Colonic mucosa (tissue), 4 donors: Measurements from ENCODE around the gene MME. TPM values are rescaled to one million over a fixed set of nuclear protein-coding genes. Genes with fewer than 3 reads are reported as not detected.

ENCODE experiments used
- DNase-seq: peaks from one replicate; pipeline ENCODE4 v3.0.0-alpha.2; 2020
- H3K27ac ChIP-seq: fragments of 200-600 bp; one replicate; pipeline ENCODE4 v1.8.0; 2021
- H3K27me3 ChIP-seq: fragments of 200-600 bp; one replicate; pipeline ENCODE4 v1.8.0; 2021
- H3K36me3 ChIP-seq: fragments of 200-600 bp; one replicate; pipeline ENCODE4 v1.8.0; 2021
- H3K4me1 ChIP-seq: fragments of 200-600 bp; one replicate; pipeline ENCODE4 v1.8.0; 2021; ENCODE audit warnings: mild to moderate bottlenecking
- H3K4me3 ChIP-seq: fragments of 200-600 bp; one replicate; pipeline ENCODE4 v1.8.0; 2021
- H3K9ac ChIP-seq, 2 donors: one replicate each; pipeline ENCODE4 v1.7.0; 2013; ENCODE audit warnings: control low read depth in 2 of 2, low read depth in 2 of 2, low read length in 2 of 2
- H3K9me3 ChIP-seq: fragments of 200-600 bp; one replicate; pipeline ENCODE4 v1.8.0; 2021
- CTCF ChIP-seq: fragments of 200-600 bp; IDR thresholded peaks from one replicate; pipeline ENCODE4 v1.8.0; 2022; ENCODE audit warnings: antibody characterized with exemption, mild to moderate bottlenecking
- intact Hi-C: fragments of 100-400 bp; cut with DNase I; formaldehyde crosslinking; loops from one replicate; pipeline ENCODE4 v1.14.1; 2022
- total RNA-seq, 2 donors: library from RNA; stranded (reverse); fragmentation: NEBNext Ultra II Directional in 1 of 2; extraction: Animal tissue kit (Norgen Biotek cat#: 25700) in 1 of 2; gene quantifications; one replicate each; pipeline ENCODE4 v1.2.1, GENCODE V29; 2021
- donor health status: healthy.
- donor health status: DM: no; HTN: no; CAD: no.
- donor health status: DM: no; HTN: no; CAD: no.

MME gene
- total RNA-seq, 2 donors from 2014 or later, result 1.4 to 2.6 TPM

- Histone ChIP-seq H3K4me3 (no peak overlapping the region), H3K27ac (no peak overlapping the region), H3K9me3 (no peaks in the 10 kb centered on the region), H3K27me3 (no peaks in the 10 kb centered on the region), H3K36me3 (no peaks in the 10 kb centered on the region), H3K9ac (no peak overlapping the region), H3K4me1 (no peaks in the 10 kb centered on the region)
- intact Hi-C loops, result no loop called here
- no peak for TF ChIP-seq CTCF
- DNase-seq, result no peak
Observed at GRCh38 chr3:155102329-155102728, 22.2 kb downstream of the MME start.

- TF ChIP-seq CTCF, result no peak
- DNase-seq, result no peak
- H3K36me3 ChIP-seq, result no peaks in the 10 kb centered on the region
- no peak overlapping the region for H3K27ac ChIP-seq
- no peak overlapping the region for H3K4me3 ChIP-seq
- H3K9ac ChIP-seq, result no peak overlapping the region
- H3K9me3 ChIP-seq, result no peaks in the 10 kb centered on the region
- intact Hi-C loops, result no loop called here
- no peaks in the 10 kb centered on the region for H3K4me1 ChIP-seq
- H3K27me3 ChIP-seq, result no peaks in the 10 kb centered on the region
Observed at GRCh38 chr3:155103686-155104085, 23.6 kb downstream of the MME start.

- Histone ChIP-seq H3K4me3 (no peak overlapping the region), H3K9ac (no peak overlapping the region), H3K27ac (no peak overlapping the region), H3K27me3 (no peaks in the 10 kb centered on the region), H3K4me1 (no peaks in the 10 kb centered on the region), H3K36me3 (no peaks in the 10 kb centered on the region), H3K9me3 (no peaks in the 10 kb centered on the region)
- no peak for DNase-seq
- TF ChIP-seq CTCF, result no peak
- intact Hi-C loops, result no loop called here
Observed at GRCh38 chr3:155106119-155106518, 26.0 kb downstream of the MME start.

- TF ChIP-seq CTCF, result no peak
- H3K9ac ChIP-seq, result no peak overlapping the region
- DNase-seq, result no peak
- H3K27me3 ChIP-seq, result no peaks in the 10 kb centered on the region
- H3K9me3 ChIP-seq, result no peaks in the 10 kb centered on the region
- H3K4me1 ChIP-seq, result no peaks in the 10 kb centered on the region
- intact Hi-C loops, result no loop called here
- no peak overlapping the region for H3K4me3 ChIP-seq
- no peak overlapping the region for H3K27ac ChIP-seq
- no peaks in the 10 kb centered on the region for H3K36me3 ChIP-seq
Observed at GRCh38 chr3:155110022-155110421, 29.9 kb downstream of the MME start.

- no peak for DNase-seq
- H3K27me3 ChIP-seq, result no peaks in the 10 kb centered on the region
- no peak overlapping the region for H3K9ac ChIP-seq
- H3K36me3 ChIP-seq, result no peaks in the 10 kb centered on the region
- intact Hi-C loops, result no loop called here
- H3K9me3 ChIP-seq, result no peaks in the 10 kb centered on the region
- H3K27ac ChIP-seq, result no peak overlapping the region
- H3K4me1 ChIP-seq, result no peaks in the 10 kb centered on the region
- no peak overlapping the region for H3K4me3 ChIP-seq
- no peak for TF ChIP-seq CTCF
Observed at GRCh38 chr3:155110996-155111901, 31.1 kb downstream of the MME start.
